GM12873 (cell line): ENCODE results near the gene HAGH.

Experiments
- TF ChIP-seq, protein P1 (sequence below): IDR thresholded peaks from 2 replicates; pipeline ENCODE4 v1.5.1; 2012; ENCODE audit warnings: low read depth, mild to moderate bottlenecking, moderate library complexity, low read length, control low read depth; ENCODE audit not compliant: insufficient read depth; ENCODE audit errors: missing control alignments

HAGH gene

DNA sequence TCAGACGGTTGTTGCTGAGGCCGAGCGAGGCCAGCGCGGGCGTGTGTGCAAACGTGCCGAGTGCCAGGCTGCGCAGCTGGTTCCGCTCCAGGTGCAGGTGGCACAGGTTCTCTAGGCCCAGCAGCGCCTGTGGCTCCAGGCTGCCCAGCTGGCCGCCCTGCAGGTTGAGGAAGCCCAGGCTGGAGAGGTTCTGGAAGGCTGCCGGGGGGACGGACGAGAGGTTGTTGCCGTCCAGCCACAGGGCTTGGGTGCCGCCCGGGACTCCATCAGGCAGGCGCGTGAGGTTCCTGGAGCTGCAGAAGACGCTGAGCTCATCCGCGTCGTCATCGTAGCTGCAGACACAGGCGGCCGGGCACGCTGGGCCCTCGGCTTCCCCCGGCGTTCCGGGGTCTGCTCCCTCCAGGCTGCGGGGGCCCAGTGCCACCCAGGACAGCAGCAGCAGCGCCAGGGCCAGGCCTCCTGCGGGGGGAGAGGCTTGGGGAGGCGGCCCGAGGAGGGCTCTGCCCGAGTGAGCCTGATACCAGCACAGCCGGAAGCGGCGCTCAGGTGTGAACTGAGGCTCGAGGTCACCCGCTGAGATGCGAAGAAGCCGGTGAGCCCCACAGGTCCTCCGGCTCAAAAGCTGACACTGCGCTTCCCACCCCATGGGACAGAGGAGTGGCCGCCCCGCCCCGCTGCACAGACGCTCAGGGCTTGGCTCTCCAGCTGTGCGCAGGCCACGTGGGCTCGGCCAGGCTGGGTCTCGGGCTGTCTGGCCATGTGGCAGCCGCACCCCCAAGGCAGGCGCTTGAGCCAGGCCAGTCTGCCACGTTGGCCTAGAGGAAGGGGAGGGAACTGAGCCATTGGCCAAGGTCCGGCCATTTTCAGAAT, 34.4 kb downstream of the HAGH start:
- TF ChIP-seq, protein P1, sequence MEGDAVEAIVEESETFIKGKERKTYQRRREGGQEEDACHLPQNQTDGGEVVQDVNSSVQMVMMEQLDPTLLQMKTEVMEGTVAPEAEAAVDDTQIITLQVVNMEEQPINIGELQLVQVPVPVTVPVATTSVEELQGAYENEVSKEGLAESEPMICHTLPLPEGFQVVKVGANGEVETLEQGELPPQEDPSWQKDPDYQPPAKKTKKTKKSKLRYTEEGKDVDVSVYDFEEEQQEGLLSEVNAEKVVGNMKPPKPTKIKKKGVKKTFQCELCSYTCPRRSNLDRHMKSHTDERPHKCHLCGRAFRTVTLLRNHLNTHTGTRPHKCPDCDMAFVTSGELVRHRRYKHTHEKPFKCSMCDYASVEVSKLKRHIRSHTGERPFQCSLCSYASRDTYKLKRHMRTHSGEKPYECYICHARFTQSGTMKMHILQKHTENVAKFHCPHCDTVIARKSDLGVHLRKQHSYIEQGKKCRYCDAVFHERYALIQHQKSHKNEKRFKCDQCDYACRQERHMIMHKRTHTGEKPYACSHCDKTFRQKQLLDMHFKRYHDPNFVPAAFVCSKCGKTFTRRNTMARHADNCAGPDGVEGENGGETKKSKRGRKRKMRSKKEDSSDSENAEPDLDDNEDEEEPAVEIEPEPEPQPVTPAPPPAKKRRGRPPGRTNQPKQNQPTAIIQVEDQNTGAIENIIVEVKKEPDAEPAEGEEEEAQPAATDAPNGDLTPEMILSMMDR, result no peak

DNA sequence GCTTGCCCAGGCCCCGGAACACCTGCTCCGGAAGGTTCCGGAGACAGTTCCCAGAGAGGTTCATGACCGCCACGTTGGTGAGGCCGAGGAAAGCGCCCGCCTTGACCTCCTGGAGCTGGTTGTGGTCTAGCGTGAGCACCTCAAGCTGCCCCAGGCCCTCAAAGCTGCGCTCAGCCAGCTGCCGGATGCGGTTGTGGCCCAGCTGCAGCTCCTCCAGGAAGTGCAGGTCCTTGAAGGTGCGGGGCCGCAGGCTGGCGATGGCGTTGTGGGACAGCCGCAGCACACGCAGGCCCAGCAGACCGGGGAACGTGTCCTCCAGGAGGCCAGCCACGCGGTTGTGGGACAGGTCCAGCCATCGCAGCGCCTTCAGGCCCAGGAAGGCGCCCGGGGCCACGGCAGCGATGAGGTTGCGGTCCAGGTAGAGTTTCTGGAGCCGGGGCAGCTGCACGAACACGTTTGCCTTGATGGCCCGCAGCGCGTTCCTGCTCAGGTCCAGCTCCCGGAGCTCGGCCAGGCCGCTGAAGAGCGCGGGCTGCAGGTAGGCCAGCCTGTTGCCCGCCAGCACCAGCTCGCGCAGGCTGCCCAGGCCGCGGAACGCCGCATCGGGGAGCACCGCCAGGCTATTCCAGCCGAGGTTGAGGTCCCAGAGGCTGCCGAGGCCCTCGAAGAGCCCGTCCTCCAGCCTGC, 35.2 kb downstream of the HAGH start:
- TF ChIP-seq, protein P1, result no peak

DNA sequence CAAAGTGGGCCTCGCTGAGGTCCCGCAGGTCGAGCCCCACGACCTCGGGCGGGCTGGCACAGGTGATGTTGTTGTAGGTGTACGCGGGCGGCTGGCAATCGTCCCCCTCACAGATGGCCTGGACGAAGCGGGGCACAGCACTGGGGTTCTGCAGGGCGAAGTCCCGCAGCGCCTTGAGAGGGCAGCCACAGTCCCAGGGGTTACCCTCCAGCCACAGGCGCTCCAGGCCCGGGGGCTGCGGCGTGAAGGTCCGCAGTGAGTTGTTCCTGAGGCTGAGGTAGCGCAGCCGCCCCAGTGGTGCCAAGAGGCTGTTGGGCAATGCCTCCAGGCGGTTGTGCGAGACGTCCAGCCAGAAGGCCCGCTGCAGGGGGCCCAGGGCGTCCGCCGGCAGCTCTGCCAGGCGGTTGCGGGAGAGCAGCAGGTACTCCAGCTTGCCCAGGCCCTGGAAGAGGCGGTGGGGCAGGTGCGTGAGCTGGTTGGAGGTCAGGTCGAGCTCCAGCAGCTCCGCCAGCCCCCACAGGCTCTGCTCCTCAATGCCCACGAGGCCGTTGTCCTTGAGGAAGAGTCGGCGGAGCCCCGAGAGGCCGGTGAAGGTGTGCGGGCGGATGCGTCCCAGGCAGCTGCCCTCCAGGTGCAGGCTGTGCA, 35.9 kb downstream of the HAGH start:
- TF ChIP-seq, protein P1, result no peak

DNA sequence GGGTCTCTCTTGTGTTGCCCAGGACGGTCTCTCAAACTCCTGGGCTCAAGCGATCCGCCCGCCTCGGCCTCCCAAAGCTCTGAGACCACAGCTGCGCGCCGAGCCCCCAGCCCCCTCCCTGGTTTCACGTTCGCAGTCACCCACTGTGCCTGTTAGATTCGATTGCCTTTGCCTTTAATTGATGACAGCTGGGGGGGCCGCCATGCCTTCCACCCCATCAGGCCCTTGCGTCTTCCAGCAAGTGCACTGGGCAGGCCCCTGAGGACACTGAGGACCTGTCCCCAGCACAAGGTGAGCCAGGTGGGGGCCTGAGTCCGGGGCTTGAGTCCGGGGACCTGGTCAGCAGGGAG, 36.4 kb downstream of the HAGH start:
- TF ChIP-seq, protein P1, result no peak

DNA sequence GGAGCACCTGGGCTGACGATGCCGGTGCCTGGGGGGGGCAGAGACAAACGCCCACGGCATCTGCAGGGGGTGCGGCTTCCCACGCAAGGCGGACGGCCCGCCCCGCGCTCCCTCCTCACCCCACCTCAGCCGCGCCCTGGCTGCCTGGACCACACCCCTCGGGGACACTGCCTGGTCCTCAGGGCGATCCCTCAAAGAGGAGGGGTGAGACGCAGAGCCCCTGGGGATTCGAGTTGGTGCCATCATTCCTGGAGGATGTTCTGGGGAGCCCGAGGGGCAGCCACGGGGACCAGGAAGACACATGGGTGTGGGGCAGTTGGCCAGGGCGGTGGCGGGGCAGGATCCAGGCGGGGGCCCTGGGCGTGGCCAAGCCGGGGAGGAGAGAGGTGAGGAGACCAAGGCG, 37.0 kb downstream of the HAGH start:
- TF ChIP-seq, protein P1, result no peak

DNA sequence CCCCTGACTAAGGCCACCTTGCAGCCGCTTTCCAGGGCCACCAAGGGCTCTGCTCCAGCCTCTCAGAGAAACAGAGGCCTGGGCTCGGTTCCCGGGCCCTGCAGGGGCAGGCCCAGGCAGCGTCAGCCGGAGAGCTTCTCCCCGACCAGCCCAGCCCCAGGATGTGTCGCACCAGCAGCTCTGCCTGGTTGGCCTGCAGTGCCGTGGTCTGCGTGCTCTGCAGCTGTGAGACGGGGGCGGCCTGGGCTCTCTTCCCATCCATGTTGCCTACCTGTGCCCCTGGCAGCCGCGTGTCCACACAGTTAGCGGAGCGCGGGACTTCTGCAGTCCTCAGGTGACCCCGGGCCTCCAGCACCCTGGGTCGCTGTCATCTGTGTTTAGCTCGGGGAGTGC, 37.9 kb downstream of the HAGH start:
- TF ChIP-seq, protein P1, result no peak

DNA sequence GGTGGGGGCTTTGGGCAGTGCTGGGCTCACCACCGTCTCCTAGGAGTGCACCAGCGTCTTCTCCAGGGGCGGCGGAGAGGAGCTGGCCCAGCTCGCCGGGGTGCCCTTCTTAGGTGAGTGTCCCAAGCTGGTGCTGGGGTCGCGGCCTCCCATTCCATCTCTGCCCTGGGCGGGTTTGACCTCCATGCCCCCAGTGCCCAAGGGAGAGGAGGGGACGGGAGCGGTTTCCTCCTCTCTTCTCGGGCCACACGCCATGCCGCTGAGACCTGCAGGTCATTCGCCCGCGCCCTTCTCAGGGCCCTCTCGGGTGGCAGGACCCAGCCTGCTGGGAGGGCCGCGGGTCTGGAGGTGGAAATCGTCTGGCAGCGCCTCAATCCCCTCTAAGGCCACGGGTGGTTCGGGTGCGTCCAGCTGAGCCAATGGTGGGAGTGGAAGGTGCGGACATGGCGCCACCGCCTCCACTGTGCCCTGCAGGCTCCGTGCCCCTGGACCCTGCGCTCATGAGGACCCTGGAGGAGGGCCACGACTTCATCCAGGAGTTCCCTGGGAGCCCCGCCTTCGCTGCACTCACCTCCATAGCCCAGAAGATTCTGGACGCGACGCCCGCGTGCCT, 38.4 kb downstream of the HAGH start:
- TF ChIP-seq, protein P1, result no peak
